GM12864 (cell line): ENCODE data around the gene TELO2.

Source experiments
- DNase-seq: peaks from one replicate; pipeline ENCODE4 v3.0.0-alpha.2; 2011; ENCODE audit warnings: low read depth
- H3K4me3 ChIP-seq: 2 replicates; pipeline ENCODE4 v1.5.1; 2011; ENCODE audit warnings: mild to moderate bottlenecking, low read depth, low read length, control low read depth
- TF ChIP-seq, protein P1 (sequence below): IDR thresholded peaks from 2 replicates; pipeline ENCODE4 v1.5.1; 2011; ENCODE audit warnings: low read depth, mild to moderate bottlenecking, moderate library complexity, low read length, control low read depth, inconsistent platforms; ENCODE audit errors: missing control alignments

TELO2 gene

DNA sequence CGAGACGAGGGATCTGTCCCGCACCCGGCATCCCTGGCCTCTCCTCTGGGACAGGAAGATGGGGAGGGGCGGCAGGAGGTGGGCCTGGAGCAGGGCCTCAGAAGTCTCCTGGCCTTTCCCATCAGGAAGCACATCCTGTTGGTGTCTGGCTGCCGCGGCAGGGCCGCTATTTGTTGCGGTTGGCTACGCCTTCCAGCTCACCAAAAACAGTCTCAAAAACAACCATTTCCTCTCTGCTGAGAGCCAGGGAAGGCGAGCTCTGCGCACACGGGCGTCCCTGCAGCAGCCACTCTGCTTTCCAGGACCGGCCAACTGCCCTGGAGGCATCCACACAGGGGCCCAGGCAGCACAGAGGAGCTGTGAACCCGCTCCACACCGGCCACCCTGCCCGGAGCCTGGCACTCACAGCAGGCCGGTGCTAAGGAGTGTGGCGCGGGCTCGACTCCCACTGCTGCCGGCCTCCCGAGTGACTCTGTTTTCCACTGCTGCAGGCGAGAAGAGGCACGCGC lies 40.3 kb downstream of the TELO2 start, which contains the start of gene TMEM204:
TSS of gene TMEM204 (plus strand) at position 224 of the 509 bp plus-strand sequence. CDS start 610 bp downstream, outside the sequence.
- DNase-seq: no peak
- H3K4me3 ChIP-seq: peak within 1 kb of the TSS; percentile 36
- TF ChIP-seq, protein P1, sequence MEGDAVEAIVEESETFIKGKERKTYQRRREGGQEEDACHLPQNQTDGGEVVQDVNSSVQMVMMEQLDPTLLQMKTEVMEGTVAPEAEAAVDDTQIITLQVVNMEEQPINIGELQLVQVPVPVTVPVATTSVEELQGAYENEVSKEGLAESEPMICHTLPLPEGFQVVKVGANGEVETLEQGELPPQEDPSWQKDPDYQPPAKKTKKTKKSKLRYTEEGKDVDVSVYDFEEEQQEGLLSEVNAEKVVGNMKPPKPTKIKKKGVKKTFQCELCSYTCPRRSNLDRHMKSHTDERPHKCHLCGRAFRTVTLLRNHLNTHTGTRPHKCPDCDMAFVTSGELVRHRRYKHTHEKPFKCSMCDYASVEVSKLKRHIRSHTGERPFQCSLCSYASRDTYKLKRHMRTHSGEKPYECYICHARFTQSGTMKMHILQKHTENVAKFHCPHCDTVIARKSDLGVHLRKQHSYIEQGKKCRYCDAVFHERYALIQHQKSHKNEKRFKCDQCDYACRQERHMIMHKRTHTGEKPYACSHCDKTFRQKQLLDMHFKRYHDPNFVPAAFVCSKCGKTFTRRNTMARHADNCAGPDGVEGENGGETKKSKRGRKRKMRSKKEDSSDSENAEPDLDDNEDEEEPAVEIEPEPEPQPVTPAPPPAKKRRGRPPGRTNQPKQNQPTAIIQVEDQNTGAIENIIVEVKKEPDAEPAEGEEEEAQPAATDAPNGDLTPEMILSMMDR: no peak

DNA sequence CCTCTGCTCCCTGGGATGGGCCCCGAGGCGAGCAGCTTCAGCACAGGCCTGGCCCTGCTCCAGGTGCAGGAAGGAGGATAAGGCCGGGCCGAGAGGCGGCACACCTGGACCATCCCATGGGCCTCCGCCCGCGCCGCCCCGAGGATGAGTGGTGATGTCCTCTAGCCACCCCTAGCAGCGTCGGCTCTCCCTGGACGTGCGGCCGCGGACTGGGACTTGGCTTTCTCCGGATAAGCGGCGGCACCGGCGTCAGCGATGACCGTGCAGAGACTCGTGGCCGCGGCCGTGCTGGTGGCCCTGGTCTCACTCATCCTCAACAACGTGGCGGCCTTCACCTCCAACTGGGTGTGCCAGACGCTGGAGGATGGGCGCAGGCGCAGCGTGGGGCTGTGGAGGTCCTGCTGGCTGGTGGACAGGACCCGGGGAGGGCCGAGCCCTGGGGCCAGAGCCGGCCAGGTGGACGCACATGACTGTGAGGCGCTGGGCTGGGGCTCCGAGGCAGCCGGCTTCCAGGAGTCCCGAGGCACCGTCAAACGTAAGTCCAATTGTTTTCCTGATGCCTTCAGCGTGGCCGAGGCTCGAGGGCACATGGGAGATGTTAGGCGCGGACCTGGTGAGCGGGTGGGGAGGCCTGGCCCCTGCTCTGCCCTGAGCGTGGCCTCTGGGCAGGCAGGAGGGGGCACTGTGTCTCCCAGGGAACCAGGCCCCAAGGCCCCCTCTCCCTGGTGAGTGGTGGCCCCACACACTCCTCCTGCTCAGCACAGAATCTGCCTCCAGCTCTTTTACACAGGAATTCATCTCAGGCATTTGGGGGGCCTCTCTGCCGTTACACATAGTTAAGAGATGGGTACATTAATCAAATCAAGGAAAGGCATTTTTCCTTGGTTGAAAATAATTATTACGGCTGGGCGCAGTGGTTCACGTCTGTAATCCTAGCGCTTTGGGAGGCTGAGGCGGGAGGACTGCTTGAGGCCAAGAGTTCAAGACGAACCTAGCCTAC lies 41.2 kb downstream of the TELO2 start:
- DNase-seq: no peak
- TF ChIP-seq, protein P1: no peak
- H3K4me3 ChIP-seq: peak overlapping the region; percentile 36

DNA sequence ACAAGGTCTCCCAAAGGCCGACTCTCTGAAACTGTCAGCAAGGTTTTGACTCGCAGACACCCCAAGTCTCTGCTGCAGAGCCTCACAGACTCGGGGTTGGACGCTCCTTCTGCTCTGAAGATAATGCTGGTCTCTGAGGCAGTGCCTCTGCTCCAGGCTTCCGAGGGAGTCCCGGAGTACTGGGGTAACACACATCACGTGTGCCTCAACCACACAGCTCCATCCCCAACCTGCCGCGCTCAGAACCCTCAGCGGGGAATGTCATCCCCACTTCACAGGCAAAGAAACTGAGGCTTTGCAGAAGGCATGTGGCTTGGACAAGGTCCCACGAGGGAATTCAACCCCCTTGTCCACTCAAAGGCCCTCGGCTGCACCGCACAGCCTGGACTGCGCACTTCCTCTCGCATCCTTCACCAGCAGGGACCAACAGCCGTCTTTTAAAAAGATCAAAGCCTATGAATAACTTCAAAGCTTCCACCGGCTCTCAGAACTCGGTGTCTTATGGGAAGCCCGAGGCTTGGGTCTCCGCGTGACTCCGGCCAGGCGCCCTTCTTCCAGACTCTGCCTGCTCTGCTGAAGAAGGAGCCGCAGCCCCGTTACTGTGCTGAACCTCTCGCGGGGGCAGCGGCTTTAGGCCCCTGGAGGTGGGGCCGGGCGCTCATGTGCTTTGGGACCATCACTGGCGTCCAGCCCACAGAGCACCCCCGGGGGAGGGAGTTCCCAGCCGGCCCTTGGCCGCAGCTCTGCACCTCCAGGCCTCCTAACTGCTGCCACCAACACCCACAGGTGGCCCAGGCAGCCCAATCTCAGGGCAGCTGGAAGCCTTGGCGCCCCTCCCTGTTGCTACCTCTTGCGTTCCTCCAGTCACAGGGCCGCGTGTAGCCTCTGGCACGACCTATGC lies 42.5 kb downstream of the TELO2 start:
- TF ChIP-seq, protein P1: no peak
- no peak for DNase-seq
- no peak overlapping the region for H3K4me3 ChIP-seq

DNA sequence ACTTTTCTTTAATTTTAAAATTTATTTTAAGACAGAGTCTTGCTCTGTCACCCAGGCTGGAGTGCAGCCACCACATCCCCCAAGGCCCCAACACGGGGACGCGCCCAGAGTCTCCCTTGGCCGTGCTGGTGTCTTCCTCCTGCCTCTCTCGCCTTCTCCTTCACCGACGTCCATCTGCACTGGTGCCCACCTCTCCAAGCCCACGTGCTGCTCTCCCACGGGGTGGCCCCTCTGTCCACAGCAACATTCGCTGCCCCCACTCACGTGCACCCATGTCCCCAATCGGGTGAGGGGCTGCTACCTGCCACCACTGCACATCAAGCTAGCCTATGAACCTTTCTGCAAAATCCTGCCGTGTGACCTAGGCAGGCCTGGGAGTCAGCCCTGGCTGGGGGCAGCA lies 43.4 kb downstream of the TELO2 start:
- H3K4me3 ChIP-seq: no peak overlapping the region
- no peak for DNase-seq
- TF ChIP-seq, protein P1: no peak

DNA sequence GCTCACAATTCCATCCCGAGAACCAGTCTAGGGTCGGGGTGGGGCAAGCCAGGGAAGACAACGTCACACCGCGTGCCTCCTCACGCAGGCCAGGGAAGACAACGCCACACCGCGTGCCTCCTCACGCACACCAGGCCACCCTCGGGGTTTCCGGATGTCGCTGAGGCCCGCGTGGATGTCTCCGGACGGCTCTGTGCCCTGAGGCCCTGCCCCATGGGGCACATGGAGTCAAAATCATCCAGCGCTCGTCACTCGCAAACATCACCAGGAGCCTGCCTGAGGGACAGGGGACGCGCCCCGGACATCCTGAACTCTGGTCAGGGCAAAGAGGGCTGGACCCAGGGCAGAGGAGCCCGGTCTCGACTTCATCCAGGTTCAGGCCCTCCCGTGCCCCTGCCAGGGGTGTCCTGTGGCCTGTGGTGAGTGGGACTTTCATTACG lies 44.0 kb downstream of the TELO2 start:
- TF ChIP-seq, protein P1: no peak
- no peak overlapping the region for H3K4me3 ChIP-seq
- DNase-seq: no peak

DNA sequence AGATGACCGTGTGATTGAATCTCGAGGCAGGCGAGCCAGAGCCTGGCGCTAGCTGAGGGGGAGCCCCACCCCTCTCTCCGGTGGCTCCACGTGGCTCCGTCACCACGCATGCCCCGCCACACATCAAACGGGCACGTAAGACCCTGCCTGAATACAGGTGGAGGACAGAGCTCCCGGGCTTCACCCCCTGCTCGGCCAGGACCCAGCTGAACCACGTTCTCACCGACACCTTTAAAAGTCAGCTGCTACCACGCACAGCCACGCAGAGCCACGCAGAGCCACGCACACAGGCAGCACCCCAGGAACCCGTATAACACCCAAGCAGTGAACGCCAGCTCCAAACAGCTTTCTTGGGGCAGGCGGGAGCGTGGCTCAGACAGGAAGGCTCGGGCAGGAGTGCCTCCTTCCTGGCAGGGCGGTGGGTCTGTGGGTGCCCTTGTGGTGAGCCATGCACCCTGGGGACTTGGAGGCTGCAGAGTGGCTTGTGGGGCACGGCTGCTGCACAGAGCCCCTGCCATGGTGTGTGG lies 44.7 kb downstream of the TELO2 start:
- TF ChIP-seq, protein P1: no peak
- DNase-seq: no peak

More for the DNA sequence above, 44.7 kb downstream of the TELO2 start:
- no peak overlapping the region for H3K4me3 ChIP-seq
